Calu3 (cell line): ENCODE data around the gene NIT2. TPM values are rescaled to one million over a fixed set of nuclear protein-coding genes. Genes with fewer than 3 reads are reported as not detected.

Experiments
- BruUV-seq: library from RNA; stranded (reverse); fragments of 400-500 nt; replicated peaks from 2 replicates; lab custom pipeline; 2021; lab: Mats Ljungman, UMichigan
- CTCF ChIA-PET: fragments of 300-600 bp; sonication (Branson Sonifier 250); formaldehyde crosslinking; loops from one replicate; lab custom pipeline; 2022; ENCODE audit warnings: antibody characterized with exemption; lab: Charles Lee
- DNase-seq: peaks from one replicate; pipeline ENCODE4 v3.0.0; 2022
- H3K27ac Mint-ChIP-seq: one replicate; pipeline ENCODE4 v1.8.0; 2022; ENCODE audit warnings: mixed read lengths; ENCODE audit not compliant: unreplicated experiment
- H3K27me3 Mint-ChIP-seq: one replicate; pipeline ENCODE4 v1.8.0; 2022; ENCODE audit warnings: mixed read lengths; ENCODE audit not compliant: unreplicated experiment
- H3K36me3 Mint-ChIP-seq: one replicate; pipeline ENCODE4 v1.8.0; 2022; ENCODE audit warnings: mild to moderate bottlenecking, moderate library complexity, mixed read lengths; ENCODE audit not compliant: insufficient read depth, unreplicated experiment
- H3K4me1 Mint-ChIP-seq: one replicate; pipeline ENCODE4 v1.8.0; 2022; ENCODE audit warnings: mild to moderate bottlenecking, low read depth, mixed read lengths; ENCODE audit not compliant: unreplicated experiment
- H3K4me3 Mint-ChIP-seq: one replicate; pipeline ENCODE4 v1.8.0; 2022; ENCODE audit warnings: mild to moderate bottlenecking, low read depth, moderate library complexity, mixed read lengths; ENCODE audit not compliant: unreplicated experiment
- H3K9me3 Mint-ChIP-seq: one replicate; pipeline ENCODE4 v1.8.0; 2022; ENCODE audit warnings: low read depth, mixed read lengths; ENCODE audit not compliant: unreplicated experiment
- intact Hi-C: fragments of 100-400 bp; cut with micrococcal nuclease; formaldehyde crosslinking; loops from one replicate; pipeline ENCODE4 v1.10.0; 2022; ENCODE audit not compliant: unreplicated experiment
- total RNA-seq: library from RNA; stranded (reverse); gene quantifications from 2 replicates; pipeline ENCODE4 v1.2.3, GENCODE V29; 2022
- TF ChIP-seq, protein P1 (sequence below): fragments of 200-600 bp; IDR thresholded peaks from one replicate; pipeline ENCODE4 v1.8.0; 2022; ENCODE audit warnings: antibody characterized with exemption; ENCODE audit not compliant: unreplicated experiment

Gene NIT2
- total RNA-seq, 1 experiment from 2014 or later: 57.4 TPM

DNA sequence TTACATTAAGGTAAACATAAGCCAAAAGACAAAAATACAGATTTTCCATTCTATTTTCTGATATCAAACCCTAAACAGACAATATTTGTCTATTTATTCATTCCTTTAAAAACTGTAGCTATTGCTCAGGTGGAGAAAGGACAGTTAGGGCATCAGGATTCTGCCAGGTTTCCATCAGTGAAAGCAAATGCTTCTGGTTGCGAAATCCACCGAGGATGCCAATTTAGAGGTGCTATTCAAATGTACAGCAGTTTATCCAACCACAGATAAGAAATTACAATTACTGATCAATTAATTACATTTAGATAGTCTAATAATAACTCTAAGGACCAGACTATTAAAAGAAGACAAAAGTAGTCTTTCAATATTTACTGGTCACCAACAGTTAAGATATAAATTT lies 62.4 kb downstream of the NIT2 start:
- H3K27ac Mint-ChIP-seq: no peak overlapping the region
- BruUV-seq: no TSS peak
- no peaks in the 10 kb centered on the region for H3K9me3 Mint-ChIP-seq
- peaks cover 7% of the 10 kb centered on the region for H3K4me1 Mint-ChIP-seq
- TF ChIP-seq, protein P1, sequence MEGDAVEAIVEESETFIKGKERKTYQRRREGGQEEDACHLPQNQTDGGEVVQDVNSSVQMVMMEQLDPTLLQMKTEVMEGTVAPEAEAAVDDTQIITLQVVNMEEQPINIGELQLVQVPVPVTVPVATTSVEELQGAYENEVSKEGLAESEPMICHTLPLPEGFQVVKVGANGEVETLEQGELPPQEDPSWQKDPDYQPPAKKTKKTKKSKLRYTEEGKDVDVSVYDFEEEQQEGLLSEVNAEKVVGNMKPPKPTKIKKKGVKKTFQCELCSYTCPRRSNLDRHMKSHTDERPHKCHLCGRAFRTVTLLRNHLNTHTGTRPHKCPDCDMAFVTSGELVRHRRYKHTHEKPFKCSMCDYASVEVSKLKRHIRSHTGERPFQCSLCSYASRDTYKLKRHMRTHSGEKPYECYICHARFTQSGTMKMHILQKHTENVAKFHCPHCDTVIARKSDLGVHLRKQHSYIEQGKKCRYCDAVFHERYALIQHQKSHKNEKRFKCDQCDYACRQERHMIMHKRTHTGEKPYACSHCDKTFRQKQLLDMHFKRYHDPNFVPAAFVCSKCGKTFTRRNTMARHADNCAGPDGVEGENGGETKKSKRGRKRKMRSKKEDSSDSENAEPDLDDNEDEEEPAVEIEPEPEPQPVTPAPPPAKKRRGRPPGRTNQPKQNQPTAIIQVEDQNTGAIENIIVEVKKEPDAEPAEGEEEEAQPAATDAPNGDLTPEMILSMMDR: no peak
- H3K4me3 Mint-ChIP-seq: no peak overlapping the region
- CTCF ChIA-PET: no interaction called here
- no peaks in the 10 kb centered on the region for H3K27me3 Mint-ChIP-seq
- intact Hi-C loops: no loop called here
- DNase-seq: no peak
- H3K36me3 Mint-ChIP-seq: peaks cover 32% of the 10 kb centered on the region

DNA sequence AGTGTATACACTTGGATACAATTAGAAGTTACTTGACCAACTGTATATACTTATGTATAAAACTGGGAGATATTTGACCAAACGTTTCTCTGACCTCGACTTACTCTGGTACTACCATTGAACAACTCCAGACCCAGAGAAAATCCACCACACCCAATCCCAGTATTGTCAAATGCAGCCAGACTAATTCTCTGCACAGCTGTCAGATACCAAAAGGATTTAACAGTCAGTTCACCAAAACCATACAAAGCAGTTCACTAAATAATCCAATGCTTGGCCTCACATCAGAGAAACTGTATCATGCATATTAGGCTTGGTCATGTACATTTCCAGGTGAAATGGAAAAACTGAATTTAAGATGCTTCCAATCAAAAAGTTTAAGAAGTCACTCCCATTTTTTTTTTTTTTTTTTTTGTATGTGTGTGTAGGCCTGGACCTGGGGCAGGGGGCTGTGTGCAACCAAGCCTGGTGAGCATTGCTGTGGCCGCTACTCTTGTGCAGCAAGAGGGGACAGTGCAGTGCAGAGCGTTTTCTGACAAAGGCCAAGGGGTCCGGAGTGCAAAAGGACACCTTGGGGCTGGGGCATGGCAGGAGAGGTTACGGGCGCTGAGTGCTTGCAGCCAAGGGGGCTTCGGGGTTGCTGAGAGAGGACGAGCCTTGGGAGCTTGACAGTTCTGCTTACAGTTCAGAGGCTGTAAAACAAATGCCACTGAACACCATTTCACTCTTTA lies 64.9 kb downstream of the NIT2 start:
- TF ChIP-seq, protein P1: no peak
- CTCF ChIA-PET: interaction anchor here (0.9 kb wide), 1 partner anchor 236 kb away, joined by 3 read pairs; no protein-coding TSS in a partner anchor
- Mint-ChIP-seq H3K36me3 (peaks cover 37% of the 10 kb centered on the region), H3K4me3 (peak overlapping the region; percentile 85), H3K4me1 (peaks cover 7% of the 10 kb centered on the region), H3K9me3 (no peaks in the 10 kb centered on the region), H3K27me3 (no peaks in the 10 kb centered on the region), H3K27ac (peak overlapping the region; percentile 98)
- DNase-seq: no peak
- BruUV-seq: TSS peak; percentile 27
- intact Hi-C loops: loop anchor here (5.0 kb wide), 1 partner anchor 193 kb away; no protein-coding TSS in a partner anchor

DNA sequence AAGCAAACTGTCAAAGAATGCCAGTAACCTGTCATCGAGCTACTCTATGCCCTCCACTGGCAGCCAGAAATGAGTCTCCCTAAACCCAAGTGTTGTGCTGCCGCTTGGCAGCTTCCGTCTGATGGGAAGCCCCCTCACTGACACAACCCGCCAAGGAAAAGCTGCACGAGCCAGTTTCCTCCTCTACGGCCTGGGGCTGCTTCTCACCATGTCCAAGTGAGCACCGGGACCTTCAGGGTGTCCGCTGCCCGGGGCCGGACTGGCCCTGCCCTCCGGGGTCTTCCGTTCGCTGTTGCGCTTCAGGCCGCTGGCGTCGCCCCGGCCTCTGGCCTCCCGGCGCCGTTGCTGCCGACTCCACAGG lies 65.8 kb downstream of the NIT2 start:
- TF ChIP-seq, protein P1: no peak
- Mint-ChIP-seq H3K27me3 (no peaks in the 10 kb centered on the region), H3K36me3 (peaks cover 37% of the 10 kb centered on the region), H3K9me3 (no peaks in the 10 kb centered on the region), H3K4me1 (peaks cover 7% of the 10 kb centered on the region), H3K4me3 (peak overlapping the region; percentile 85), H3K27ac (peak overlapping the region; percentile 98)
- BruUV-seq: no TSS peak
- intact Hi-C loops: loop anchor here (5.0 kb wide), 1 partner anchor 192 kb away; no protein-coding TSS in a partner anchor
- peak; percentile 25 for DNase-seq
- CTCF ChIA-PET: interaction anchor here (0.6 to 0.9 kb wide), 2 partner anchors 235 to 569 kb away, joined by 3 to 4 read pairs; no protein-coding TSS in a partner anchor

DNA sequence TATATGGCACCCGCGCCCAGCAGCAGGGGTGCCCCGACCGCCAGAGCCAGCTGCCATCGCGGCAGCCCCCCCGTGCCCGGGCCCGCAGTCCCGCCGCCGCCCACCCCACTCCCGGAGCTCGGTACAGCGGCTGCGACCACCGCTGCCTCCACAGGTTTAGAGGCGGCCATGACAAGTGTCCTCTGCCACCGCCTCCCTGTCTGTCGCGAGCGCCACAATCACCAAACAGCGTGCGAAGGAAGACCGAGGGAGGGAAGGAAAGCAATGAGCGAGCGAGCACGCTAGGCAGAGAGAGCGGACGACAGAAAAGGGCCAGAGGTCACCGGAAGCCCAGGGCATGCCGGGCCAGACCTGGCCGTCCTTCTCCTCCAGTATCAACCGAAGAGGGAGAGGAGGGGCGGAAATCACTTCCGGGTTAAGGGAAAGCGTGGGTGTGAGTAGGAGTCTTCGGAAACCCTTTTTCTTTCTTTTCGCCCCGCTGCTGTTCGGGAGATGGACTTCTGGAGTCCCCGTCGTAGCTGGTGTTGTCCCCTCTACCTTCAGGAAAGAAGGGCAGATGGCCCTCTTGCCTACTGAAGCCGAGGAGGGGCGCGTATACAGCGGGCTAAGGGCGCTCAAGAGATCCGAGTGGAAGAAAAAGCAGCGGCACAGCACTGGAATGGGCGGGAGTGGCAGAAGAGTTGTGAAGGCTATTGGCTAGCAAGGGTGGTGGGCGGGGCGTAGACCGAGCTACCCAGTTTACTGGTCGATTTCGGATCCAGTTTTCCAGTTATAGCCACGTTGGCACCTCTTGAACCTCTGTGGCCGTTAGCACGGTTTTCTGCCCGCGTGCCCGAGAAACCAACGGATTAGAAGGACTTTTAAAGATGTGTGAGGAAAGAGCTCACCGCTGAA lies 66.5 kb downstream of the NIT2 start, which contains the start of the genes LNP1 and TOMM70:
Gene LNP1 (plus strand): TSS at position 760 of the 894 bp plus-strand sequence. CDS start 28,191 bp downstream, outside the sequence.
Gene TOMM70 (minus strand): TSS at position 310 of the 894 bp plus-strand sequence. CDS start 140 bp downstream, at position 170.
- DNase-seq: peak; percentile 96
- TF ChIP-seq, protein P1: no peak
- CTCF ChIA-PET: interaction anchor here (0.6 to 1.0 kb wide), 4 partner anchors 202 to 569 kb away, joined by 3 to 6 read pairs (median 4); no protein-coding TSS in a partner anchor
- BruUV-seq: no TSS peak
- Mint-ChIP-seq H3K4me3 (peak within 1 kb of the TSS; percentile 85), H3K27me3 (no peaks in the 10 kb centered on the region), H3K27ac (peak within 1 kb of the TSS; percentile 98), H3K9me3 (no peaks in the 10 kb centered on the region), H3K36me3 (peaks cover 37% of the 10 kb centered on the region), H3K4me1 (peaks cover under 1% of the 10 kb centered on the region)
- intact Hi-C loops: loop anchor here (5.0 kb wide), 1 partner anchor 191 kb away; no protein-coding TSS in a partner anchor
